GM19452 (cell line): ENCODE data around the gene PDGFA.

Experiments used
- ATAC-seq: cut with Tn5 transposase; IDR thresholded peaks from one replicate; pipeline ENCODE4 v1.9.1; 2021; ENCODE audit not compliant: unreplicated experiment

Gene PDGFA

DNA sequence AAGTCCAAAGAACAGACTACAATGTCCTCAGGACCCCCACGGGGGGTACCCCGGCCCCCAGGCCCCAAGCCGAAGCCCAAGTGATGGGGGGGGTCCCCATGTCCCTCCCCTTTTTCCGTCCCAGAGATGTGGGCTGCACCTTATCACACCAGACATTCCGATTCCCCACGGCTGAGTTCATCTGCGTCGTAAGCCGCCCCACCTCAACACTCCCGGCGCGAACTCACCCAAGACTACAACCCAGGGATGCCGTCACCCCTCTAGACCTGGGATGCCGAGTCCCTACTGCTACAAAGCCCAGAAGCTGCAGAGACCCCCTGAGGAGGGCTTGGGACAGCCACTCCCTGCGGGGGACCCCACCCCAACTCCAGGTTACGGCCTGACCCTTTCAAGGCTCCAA lies 14.5 kb downstream of the PDGFA start:
- ATAC-seq, result no peak

DNA sequence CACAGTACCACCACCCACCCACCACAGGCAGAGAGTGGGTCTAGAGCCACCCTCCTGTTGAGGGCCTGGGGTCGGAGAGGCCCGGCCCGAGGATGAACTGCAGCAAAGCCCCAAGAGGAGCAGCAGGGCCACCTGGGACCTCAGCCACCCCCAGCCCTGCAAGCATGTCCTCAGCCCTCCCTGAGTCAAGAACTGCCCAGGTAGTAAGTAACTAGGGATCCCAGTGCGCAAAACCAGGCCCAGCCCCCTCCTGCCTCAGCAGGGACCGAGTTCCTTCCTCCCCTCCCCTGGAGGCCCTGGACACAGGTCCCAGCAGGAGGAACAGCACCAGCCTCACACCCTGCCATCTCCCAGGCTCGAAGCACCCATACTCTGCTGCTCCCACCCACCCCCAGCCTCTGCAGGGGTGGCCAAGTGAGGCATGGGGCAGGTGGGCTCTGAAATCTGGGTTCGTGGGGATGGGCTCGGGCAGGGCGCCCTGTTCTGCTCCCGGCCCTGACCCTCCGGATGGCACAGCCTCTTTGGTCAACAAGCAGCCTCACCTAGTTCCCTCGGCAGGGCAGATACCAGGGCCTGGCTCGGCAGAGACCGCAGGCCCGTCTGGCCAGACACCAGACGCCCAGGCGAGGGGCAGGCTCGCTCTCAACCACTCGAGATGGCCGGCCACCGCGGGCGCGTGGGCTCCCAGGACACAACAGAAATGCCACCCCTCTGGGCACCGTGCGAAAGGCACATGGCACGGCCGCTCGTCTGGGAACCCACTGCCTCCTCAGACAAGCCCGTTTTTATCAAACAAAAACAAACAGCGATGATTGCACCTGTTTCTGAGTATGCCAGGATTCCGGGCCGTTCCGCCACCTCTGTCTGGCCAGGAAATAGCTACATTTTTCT lies 15.2 kb downstream of the PDGFA start:
- no peak for ATAC-seq

- ATAC-seq, result no peak
Measured at GRCh38 chr7:503575-504111, 16.0 kb downstream of the PDGFA start.

- no peak for ATAC-seq
Measured at GRCh38 chr7:502296-502695, 17.4 kb downstream of the PDGFA start.

- no peak for ATAC-seq
Measured at GRCh38 chr7:501526-501925, 18.1 kb downstream of the PDGFA start.

GRCh38 chr7:500521-501420 lies 18.9 kb downstream of the PDGFA start:
- no peak for ATAC-seq

- no peak for ATAC-seq
Measured at GRCh38 chr7:499853-500485, 19.7 kb downstream of the PDGFA start.

DNA sequence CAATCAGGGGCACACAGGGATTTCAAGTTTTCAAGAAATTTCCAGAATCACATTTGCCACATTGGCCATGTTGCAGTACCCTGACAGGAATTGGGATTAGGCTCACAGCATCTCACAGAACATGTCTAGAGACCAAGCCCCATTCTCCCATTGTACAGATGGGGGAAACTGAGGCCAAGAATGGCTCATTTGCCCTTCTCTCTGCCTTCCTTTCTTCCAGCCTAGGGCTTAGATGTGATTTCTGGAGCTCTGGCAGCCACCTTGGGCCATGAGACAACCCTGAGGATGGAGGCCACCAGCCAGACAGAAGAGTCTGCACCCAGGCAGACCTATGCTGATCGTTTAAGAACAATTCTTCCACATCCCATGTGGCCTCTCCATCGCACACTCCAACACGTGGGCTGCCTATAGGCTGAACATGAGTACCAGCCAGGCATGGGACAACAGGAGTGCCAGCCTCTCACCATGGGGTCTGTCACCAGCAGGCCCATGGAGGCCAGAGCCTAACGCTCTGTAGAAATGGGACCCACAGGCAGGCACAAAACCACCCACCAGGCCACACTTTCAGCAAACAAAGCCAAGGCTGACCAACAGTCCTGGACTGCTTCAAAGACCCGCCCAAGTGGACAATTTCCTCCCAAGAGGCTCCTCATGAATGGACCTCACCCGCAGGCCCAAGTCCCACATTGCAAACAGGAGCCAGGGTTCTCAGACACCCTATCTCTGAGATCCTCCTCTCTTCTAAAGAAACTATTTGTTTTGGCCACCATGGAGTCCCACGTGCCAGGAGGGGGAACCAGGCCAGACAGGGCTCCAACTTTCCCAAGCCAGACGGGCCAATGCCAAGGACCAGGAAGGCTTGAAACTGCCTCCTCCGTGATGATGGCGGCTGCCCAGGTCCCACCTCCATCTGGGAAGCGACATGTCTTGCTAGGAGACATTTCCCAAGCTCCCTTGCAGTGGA lies 20.7 kb downstream of the PDGFA start:
- no peak for ATAC-seq

DNA sequence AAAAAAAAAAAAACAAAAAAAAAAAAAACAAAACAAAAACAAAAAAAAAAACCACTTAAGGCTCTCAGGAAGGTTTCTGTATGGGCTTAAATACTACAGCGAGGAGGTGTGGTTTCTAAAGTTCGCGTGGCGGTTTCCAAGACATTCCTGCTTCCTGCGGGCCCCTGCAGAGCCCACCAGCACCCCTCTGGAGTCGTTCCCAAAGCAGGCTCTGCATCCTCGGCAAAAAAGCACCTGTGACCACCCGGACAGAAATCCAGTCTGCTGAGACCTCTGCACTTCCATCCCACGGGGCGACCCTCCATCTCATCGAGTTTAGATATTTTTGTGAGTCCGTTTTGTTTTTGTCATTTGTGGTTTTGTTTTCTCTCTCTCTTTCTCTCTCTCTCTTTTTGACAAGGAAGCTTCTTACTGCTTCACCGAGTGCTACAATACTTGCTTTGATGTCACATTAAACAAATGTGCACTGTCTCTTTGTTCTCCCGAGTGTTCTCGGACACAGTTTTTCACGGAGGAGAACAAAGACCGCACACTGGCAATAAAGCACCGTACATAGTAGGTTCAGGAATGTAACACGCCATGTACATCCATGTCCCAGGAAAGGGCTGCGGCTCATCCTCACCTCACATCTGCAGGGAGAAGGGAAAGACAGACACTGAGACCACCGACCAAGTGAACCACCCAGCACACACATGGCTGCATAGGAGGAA lies 21.5 kb downstream of the PDGFA start:
- no peak for ATAC-seq

DNA sequence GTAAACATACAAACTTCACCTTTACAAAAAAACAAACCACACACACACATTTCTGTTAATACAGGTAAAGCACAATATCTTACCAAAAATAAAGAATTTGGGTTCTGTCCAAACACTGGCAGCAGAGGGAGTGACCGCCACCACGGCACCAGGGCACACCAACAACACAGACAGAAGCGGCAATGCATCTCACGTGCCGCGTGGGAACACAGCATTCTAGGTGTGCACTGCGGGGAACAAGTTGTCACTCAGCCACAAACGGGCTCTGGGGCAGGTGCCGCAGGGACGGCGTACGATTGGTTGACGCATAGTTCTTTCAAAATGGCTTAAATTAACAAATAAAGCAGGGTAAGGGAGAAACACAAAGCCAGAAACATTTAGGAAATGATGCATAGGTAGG lies 22.3 kb downstream of the PDGFA start:
- ATAC-seq, result no peak

DNA sequence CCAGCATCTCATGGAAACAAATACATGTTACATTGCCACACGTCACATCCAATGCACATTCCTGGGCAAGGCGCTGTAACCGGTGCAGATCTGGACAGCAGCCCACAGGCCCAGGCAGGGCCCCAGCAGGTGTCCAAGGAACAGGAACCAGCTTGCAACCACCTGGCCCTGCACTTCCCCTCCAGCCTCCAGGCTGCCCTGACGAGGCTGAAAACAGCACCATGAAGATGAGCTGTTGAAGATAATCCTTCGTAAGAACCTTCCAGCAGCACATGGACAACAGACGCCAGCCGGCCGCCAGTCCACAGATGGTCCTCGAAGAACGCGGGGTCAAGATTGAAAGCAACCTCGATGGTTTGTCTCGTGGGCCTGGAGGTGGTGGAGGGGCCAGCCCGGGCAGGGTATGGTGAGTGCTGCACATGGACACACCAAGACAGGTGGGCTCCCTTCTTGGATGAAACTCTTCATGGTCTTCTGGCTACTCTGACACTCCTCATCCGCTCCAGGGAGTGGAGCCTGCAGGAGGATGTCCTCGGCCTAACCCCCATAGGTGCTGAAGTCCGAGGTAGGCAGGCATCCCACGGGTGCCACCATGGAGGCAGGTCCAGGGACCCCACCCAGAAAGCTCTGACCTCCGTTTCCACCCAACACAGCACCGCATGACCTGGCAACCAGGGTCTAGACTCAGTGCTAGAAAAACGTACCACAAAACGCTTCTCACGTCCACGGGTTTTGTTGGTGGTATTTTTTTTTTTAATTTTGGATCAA lies 22.9 kb downstream of the PDGFA start:
- ATAC-seq, result no peak

- ATAC-seq, result no peak
Measured at GRCh38 chr7:495761-496321, 23.8 kb downstream of the PDGFA start.

- ATAC-seq, result no peak
Measured at GRCh38 chr7:495326-495725, 24.3 kb downstream of the PDGFA start.

- no peak for ATAC-seq
Measured at GRCh38 chr7:494906-495305, 24.7 kb downstream of the PDGFA start.

DNA sequence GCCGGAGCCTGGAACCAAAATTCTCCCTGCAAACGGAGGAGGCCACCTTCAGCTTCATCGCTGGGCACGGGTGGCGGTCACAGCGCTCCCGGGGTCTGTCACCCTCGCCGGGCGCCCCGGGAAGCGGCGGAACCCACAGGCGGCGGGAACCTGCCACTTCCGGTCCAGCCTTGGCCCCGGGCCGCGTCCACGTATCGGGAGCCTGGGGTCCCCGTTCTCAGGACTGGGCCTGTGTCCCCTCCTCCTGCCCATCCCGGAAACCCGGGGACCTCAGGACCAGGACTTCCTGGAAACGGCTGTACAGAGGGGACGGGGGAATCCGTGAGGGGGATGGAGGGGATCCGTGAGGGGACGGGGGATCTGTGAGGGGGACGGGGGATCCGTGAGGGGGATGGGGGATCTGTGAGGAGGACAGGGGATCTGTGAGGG lies 25.4 kb downstream of the PDGFA start:
- ATAC-seq, result no peak

GRCh38 chr7:493661-494251 lies 25.9 kb downstream of the PDGFA start:
- no peak for ATAC-seq

GRCh38 chr7:492714-493065 lies 27.0 kb downstream of the PDGFA start:
- no peak for ATAC-seq
